SU-DHL-6 (cell line): ENCODE measurements around the gene BCO2.

ENCODE experiments used
- H2AFZ ChIP-seq: fragments of 200-600 bp; sonication (generic); 2 replicates; pipeline ENCODE4 v1.6.1; 2014; ENCODE audit warnings: low read depth, mild to moderate bottlenecking, moderate library complexity, mixed read lengths, antibody characterized with exemption, low read length; ENCODE audit not compliant: severe bottlenecking
- H3F3A ChIP-seq: fragments of 200-600 bp; shearing (Covaris generic); 2 replicates; pipeline ENCODE4 v1.6.0; 2016; ENCODE audit warnings: antibody characterized with exemption, mild to moderate bottlenecking; ENCODE audit not compliant: insufficient read depth
- H3K27ac ChIP-seq: fragments of 200-600 bp; sonication (generic); 2 replicates; pipeline ENCODE4 v1.5.1; 2016; ENCODE audit warnings: low read depth, mild to moderate bottlenecking, low read length, moderate library complexity, mixed read lengths
- H3K27me3 ChIP-seq: fragments of 200-600 bp; sonication (generic), shearing (Covaris generic); 2 replicates; pipeline ENCODE4 v1.6.0; 2014; ENCODE audit warnings: mild to moderate bottlenecking, low read length
- H3K36me3 ChIP-seq: fragments of 200-600 bp; sonication (generic); 2 replicates; pipeline ENCODE4 v1.6.1; 2014; ENCODE audit warnings: mild to moderate bottlenecking, low read length, mixed read lengths
- H3K4me2 ChIP-seq: fragments of 300-600, 200-600 bp; shearing (Covaris generic), sonication (generic); 2 replicates; pipeline ENCODE4 v1.6.0; 2014; ENCODE audit warnings: low read length, low read depth, mild to moderate bottlenecking; ENCODE audit not compliant: poor library complexity, severe bottlenecking
- H3K4me3 ChIP-seq: fragments of 200-600 bp; sonication (generic); 2 replicates; pipeline ENCODE4 v1.5.1; 2014; ENCODE audit warnings: antibody characterized with exemption, low read length, mild to moderate bottlenecking, mixed read lengths; ENCODE audit not compliant: insufficient read depth, poor library complexity, severe bottlenecking
- H3K79me2 ChIP-seq: fragments of 200-600 bp; sonication (generic); 2 replicates; pipeline ENCODE4 v1.6.1; 2014; ENCODE audit warnings: mild to moderate bottlenecking, low read length, moderate library complexity; ENCODE audit not compliant: insufficient read depth
- H3K9ac ChIP-seq: fragments of 200-600 bp; sonication (generic); 2 replicates; pipeline ENCODE4 v1.7.0; 2014; ENCODE audit warnings: mild to moderate bottlenecking, low read length
- H3K9me2 ChIP-seq: fragments of 200-600 bp; sonication (generic); replicated peaks from 2 replicates; pipeline ENCODE4 v1.6.1; 2014; ENCODE audit warnings: low read length; ENCODE audit not compliant: insufficient read depth
- H3K9me3 ChIP-seq: fragments of 200-600 bp; sonication (generic); 2 replicates; pipeline ENCODE4 v1.6.1; 2014; ENCODE audit warnings: low read length, mixed read lengths; ENCODE audit not compliant: insufficient read depth
- H4K20me1 ChIP-seq: fragments of 200-600 bp; sonication (generic); 2 replicates; pipeline ENCODE4 v1.6.1; 2014; ENCODE audit warnings: low read depth, mild to moderate bottlenecking, antibody characterized with exemption, low read length, moderate library complexity, mixed read lengths
- CTCF ChIP-seq: fragments of 200-600 bp; sonication (generic); IDR thresholded peaks from one replicate; pipeline ENCODE4 v1.5.1; 2017; ENCODE audit warnings: antibody characterized with exemption, mild to moderate bottlenecking, low read length, moderate library complexity; ENCODE audit not compliant: insufficient read depth, poor library complexity, severe bottlenecking
- EZH2phosphoT487 ChIP-seq: fragments of 200-600 bp; sonication (generic), shearing (Covaris generic); conservative IDR thresholded peaks from 2 replicates; pipeline ENCODE4 v1.6.1; 2018; ENCODE audit warnings: mild to moderate bottlenecking, antibody characterized with exemption, low read length, moderate library complexity, mixed read lengths

The BCO2 gene

GRCh38 chr11:112235750-112236390 lies 60.6 kb downstream of the BCO2 start:
- H3K36me3 ChIP-seq = peaks cover 8% of the 10 kb centered on the region; the same call in 1 of the 2 replicates
- H3K9me2 ChIP-seq = no peaks in the 10 kb centered on the region
- no peak overlapping the region for H2AFZ ChIP-seq
- H3K9me3 ChIP-seq = no peaks in the 10 kb centered on the region
- no peak overlapping the region for H3K4me3 ChIP-seq
- no peak overlapping the region for H3K4me2 ChIP-seq
- H3F3A ChIP-seq = no peaks in the 10 kb centered on the region
- H4K20me1 ChIP-seq = no peaks in the 10 kb centered on the region
- no peaks in the 10 kb centered on the region for H3K27me3 ChIP-seq
- H3K9ac ChIP-seq = no peak overlapping the region
- H3K79me2 ChIP-seq = no peaks in the 10 kb centered on the region
- TF ChIP-seq CTCF (no peak), EZH2phosphoT487 (no peak)
- H3K27ac ChIP-seq = no peak overlapping the region

DNA sequence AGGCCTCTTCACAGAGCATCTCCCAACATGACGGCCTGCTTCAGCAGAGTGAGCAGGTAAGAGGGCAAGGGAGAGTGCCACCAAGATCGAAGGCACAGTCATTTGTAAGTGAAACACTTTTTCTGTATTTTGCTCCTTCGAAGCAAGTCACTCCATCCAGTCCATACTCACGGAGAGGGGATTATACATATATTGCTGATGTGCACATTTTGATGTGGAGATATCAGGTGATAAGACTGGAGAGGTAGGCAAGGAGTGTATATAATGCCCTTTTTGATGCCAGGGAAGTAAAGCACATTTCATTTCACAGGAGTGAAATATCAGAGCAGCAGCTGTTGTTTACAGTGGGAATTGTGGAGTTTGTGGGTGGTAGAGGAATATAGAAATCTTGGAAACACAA lies 62.1 kb downstream of the BCO2 start:
- H3F3A ChIP-seq = no peaks in the 10 kb centered on the region
- H3K9ac ChIP-seq = no peak overlapping the region
- H3K36me3 ChIP-seq = peaks cover 8% of the 10 kb centered on the region; the same call in 1 of the 2 replicates
- H2AFZ ChIP-seq = no peak overlapping the region
- H3K79me2 ChIP-seq = no peaks in the 10 kb centered on the region
- H3K9me2 ChIP-seq = no peaks in the 10 kb centered on the region
- no peak overlapping the region for H3K27ac ChIP-seq
- no peaks in the 10 kb centered on the region for H3K27me3 ChIP-seq
- H4K20me1 ChIP-seq = no peaks in the 10 kb centered on the region
- no peak overlapping the region for H3K4me2 ChIP-seq
- H3K9me3 ChIP-seq = no peaks in the 10 kb centered on the region
- no peak for TF ChIP-seq EZH2phosphoT487
- no peak for TF ChIP-seq CTCF
- H3K4me3 ChIP-seq = no peak overlapping the region

DNA sequence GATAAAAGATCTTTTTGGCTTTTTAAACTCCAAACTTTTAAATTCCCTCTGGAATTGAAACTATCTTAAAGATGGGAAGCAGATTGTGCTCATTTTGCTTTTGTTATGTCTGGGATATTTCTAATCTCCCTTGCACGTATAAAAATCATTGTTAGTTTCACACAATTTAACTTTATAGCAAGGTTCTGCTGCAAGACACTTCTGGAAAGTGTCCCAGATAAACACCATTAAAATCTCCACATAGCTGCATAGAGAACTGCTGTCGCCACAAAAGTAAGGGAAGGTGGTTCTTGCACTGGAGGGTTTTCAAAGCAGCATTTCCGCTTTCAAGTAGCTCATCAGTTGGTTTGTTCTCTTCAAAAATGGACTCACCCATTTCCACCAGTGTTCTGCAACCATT lies 62.7 kb downstream of the BCO2 start:
- Histone ChIP-seq H3K36me3 (peaks cover 8% of the 10 kb centered on the region; the same call in 1 of the 2 replicates), H4K20me1 (no peaks in the 10 kb centered on the region), H3K79me2 (no peaks in the 10 kb centered on the region), H3K9me2 (no peaks in the 10 kb centered on the region), H3K27me3 (no peaks in the 10 kb centered on the region), H2AFZ (no peak overlapping the region), H3K27ac (no peak overlapping the region), H3K4me3 (no peak overlapping the region), H3K4me2 (no peak overlapping the region), H3K9ac (no peak overlapping the region), H3F3A (no peaks in the 10 kb centered on the region), H3K9me3 (no peaks in the 10 kb centered on the region)
- TF ChIP-seq EZH2phosphoT487 = no peak
- TF ChIP-seq CTCF = no peak
